Liver (tissue), 9 donors: ENCODE measurements around the gene MCF2L. TPM values are rescaled to one million over a fixed set of nuclear protein-coding genes. Genes with fewer than 3 reads are reported as not detected.

Source experiments
- DNase-seq: peaks from one replicate; pipeline ENCODE4 v3.0.0-alpha.2; 2017; ENCODE audit warnings: low spot score
- H3K27ac ChIP-seq, 2 donors: one replicate each; pipeline ENCODE4 v1.7.0; 2013; ENCODE audit warnings: inconsistent platforms in 2 of 2, low read length in 2 of 2, control low read depth in 1 of 2, low read depth in 1 of 2, mild to moderate bottlenecking in 1 of 2
- H3K27me3 ChIP-seq, 4 donors: one replicate each; pipeline versions ENCODE4 v1.6.1 to v1.7.0; 2013; ENCODE audit warnings: low read length in 3 of 4, inconsistent platforms in 1 of 4, mild to moderate bottlenecking in 1 of 4, moderate library complexity in 1 of 4; ENCODE audit not compliant: control insufficient read depth in 4 of 4, insufficient read depth in 4 of 4
- H3K36me3 ChIP-seq, 4 donors: one replicate each; pipeline versions ENCODE4 v1.6.1 to v1.7.0; 2013; ENCODE audit warnings: low read length in 3 of 4, mild to moderate bottlenecking in 3 of 4, low read depth in 1 of 4, moderate library complexity in 1 of 4; ENCODE audit not compliant: control insufficient read depth in 4 of 4, insufficient read depth in 3 of 4
- H3K4me1 ChIP-seq, 4 donors: one replicate each; pipeline versions ENCODE4 v1.6.1 to v1.7.0; 2013; ENCODE audit warnings: low read length in 3 of 4, mild to moderate bottlenecking in 3 of 4, moderate library complexity in 1 of 4; ENCODE audit not compliant: control insufficient read depth in 4 of 4, insufficient read depth in 4 of 4
- H3K4me3 ChIP-seq, 3 donors: one replicate each; pipeline versions ENCODE4 v1.6.1 to v1.7.0; 2013; ENCODE audit warnings: low read length in 3 of 3, control low read depth in 1 of 3, low read depth in 1 of 3, mild to moderate bottlenecking in 1 of 3
- H3K9ac ChIP-seq, 2 donors: one replicate each; pipeline ENCODE4 v1.7.0; 2013; ENCODE audit warnings: low read length in 2 of 2, mild to moderate bottlenecking in 2 of 2, moderate library complexity in 2 of 2, control low read depth in 1 of 2, low read depth in 1 of 2
- H3K9me3 ChIP-seq, 4 donors: one replicate each; pipeline versions ENCODE4 v1.6.1 to v1.7.0; 2013; ENCODE audit warnings: low read length in 3 of 4; ENCODE audit not compliant: control insufficient read depth in 4 of 4
- EGR1 ChIP-seq, 2 donors: IDR thresholded peaks; 2 replicates each; pipeline ENCODE4 v1.6.1; 2016 to 2018; ENCODE audit warnings: antibody characterized with exemption in 2 of 2, low read depth in 2 of 2
- FOXA1 ChIP-seq: IDR thresholded peaks from 2 replicates; pipeline ENCODE4 v1.6.1; 2016; ENCODE audit warnings: antibody characterized with exemption
- GABPA ChIP-seq, 2 donors: IDR thresholded peaks in 1 of 2; conservative IDR thresholded peaks in 1 of 2; 2 replicates each; pipeline ENCODE4 v1.6.1; 2016; ENCODE audit warnings: antibody characterized with exemption in 2 of 2, mild to moderate bottlenecking in 1 of 2, moderate library complexity in 1 of 2
- HNF4A ChIP-seq, 2 donors: conservative IDR thresholded peaks; 2 replicates each; pipeline ENCODE4 v1.6.1; 2016; ENCODE audit warnings: antibody characterized with exemption in 2 of 2, mild to moderate bottlenecking in 2 of 2
- JUND ChIP-seq, 2 donors: IDR thresholded peaks; 2 replicates each; pipeline ENCODE4 v1.6.1; 2016; ENCODE audit warnings: antibody characterized with exemption in 2 of 2
- NR2F2 ChIP-seq: IDR thresholded peaks from 2 replicates; pipeline ENCODE4 v1.6.1; 2016; ENCODE audit warnings: antibody characterized with exemption
- RXRA ChIP-seq, 2 donors: IDR thresholded peaks; 2 replicates each; pipeline ENCODE4 v1.6.1; 2017 to 2018; ENCODE audit warnings: antibody characterized with exemption in 2 of 2, mild to moderate bottlenecking in 1 of 2
- TAF1 ChIP-seq: conservative IDR thresholded peaks from 2 replicates; pipeline ENCODE4 v1.6.1; 2016; ENCODE audit warnings: antibody characterized with exemption, mild to moderate bottlenecking
- WGBS: extraction: QIAGEN DNeasy Blood & Tissue Kit; methylation state at CpG from one replicate; pipeline ENCODE4 v1.1.7; 2013; 5-methylcytosine and 5-hydroxymethylcytosine counted together
- polyA plus RNA-seq, 2 donors: library from polyadenylated mRNA; stranded (reverse) in 1 of 2; unstranded in 1 of 2; fragments of 200-250 nt in 1 of 2; fragments of >200 nt in 1 of 2; fragmentation: Nextera tagmentation in 1 of 2; extraction: Ambion mirVana in 1 of 2; gene quantifications; one replicate each; pipeline versions ENCODE4 v1.2.1 to v1.2.3, GENCODE V29; 2013 to 2015
- total RNA-seq, 2 donors: library from RNA; depleted of rRNA; stranded (reverse); fragments of >200 nt; gene quantifications; one replicate each; pipeline ENCODE4 v1.2.3, GENCODE V29; 2014
- TF ChIP-seq, protein P1 (sequence below): fragments of 150-350 bp; IDR thresholded peaks from 2 replicates; pipeline ENCODE4 v1.5.1; 2017; ENCODE audit warnings: improper control_type of control experiment, low read depth, low read length; ENCODE audit not compliant: missing input control
- TF ChIP-seq, protein P2 (sequence below): IDR thresholded peaks from 2 replicates; pipeline ENCODE4 v1.6.1; 2016; ENCODE audit warnings: antibody characterized with exemption
- TF ChIP-seq, protein P3 (sequence below): IDR thresholded peaks from 2 replicates; pipeline ENCODE4 v1.6.1; 2016; ENCODE audit warnings: antibody characterized with exemption
- donor health status: healthy.
- donor health status: healthy.
- donor health status: healthy.
- donor health status: healthy.
- donor health status: healthy.

Gene MCF2L
- total and polyA plus RNA-seq, 4 donors, result 2.9 to 12.8 (median 7.1) TPM

DNA sequence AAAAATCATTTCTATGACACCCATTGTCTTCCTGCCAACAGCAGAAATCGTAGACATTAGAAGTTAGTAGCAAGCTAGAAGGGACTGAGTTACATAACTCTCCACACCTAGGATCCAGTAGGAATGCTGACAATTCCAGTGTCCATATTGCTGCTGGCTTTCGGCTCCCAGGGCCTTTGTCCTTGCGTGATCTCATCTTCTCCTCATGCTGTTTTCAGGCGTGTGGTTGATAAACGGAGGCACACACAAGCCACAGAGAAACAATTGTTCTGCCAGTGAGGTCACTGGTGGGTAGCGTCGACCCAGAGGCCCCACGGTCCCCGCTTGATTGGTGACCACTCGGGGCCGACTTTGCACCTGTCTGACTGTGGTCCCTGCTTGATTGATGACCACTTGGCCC lies 104.9 kb downstream of the MCF2L start:
- Histone ChIP-seq H3K4me1 (no peaks in the 10 kb centered on the region), H3K4me3 (no peak overlapping the region), H3K27me3 (no peaks in the 10 kb centered on the region), H3K9me3 (no peaks in the 10 kb centered on the region), H3K36me3 (peaks cover 5 to 40% (median 8%) of the 10 kb centered on the region in 4 donors), H3K9ac (no peak overlapping the region), H3K27ac (no peak overlapping the region)
- TF ChIP-seq NR2F2 (no peak), HNF4A (conservative IDR thresholded peaks at IDR 0.05) (no peak), FOXA1 (no peak), JUND (IDR thresholded peaks at IDR 0.05) (no peak), RXRA (IDR thresholded peaks at IDR 0.05) (no peak), EGR1 (IDR thresholded peaks at IDR 0.05; ENCODE audit: low read depth in 2 of 2) (no peak)
- TF ChIP-seq, protein P1, sequence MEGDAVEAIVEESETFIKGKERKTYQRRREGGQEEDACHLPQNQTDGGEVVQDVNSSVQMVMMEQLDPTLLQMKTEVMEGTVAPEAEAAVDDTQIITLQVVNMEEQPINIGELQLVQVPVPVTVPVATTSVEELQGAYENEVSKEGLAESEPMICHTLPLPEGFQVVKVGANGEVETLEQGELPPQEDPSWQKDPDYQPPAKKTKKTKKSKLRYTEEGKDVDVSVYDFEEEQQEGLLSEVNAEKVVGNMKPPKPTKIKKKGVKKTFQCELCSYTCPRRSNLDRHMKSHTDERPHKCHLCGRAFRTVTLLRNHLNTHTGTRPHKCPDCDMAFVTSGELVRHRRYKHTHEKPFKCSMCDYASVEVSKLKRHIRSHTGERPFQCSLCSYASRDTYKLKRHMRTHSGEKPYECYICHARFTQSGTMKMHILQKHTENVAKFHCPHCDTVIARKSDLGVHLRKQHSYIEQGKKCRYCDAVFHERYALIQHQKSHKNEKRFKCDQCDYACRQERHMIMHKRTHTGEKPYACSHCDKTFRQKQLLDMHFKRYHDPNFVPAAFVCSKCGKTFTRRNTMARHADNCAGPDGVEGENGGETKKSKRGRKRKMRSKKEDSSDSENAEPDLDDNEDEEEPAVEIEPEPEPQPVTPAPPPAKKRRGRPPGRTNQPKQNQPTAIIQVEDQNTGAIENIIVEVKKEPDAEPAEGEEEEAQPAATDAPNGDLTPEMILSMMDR, result no peak
- WGBS, result 97% methylated on average over 11 of the region's 11 CpGs
- no peak for DNase-seq

DNA sequence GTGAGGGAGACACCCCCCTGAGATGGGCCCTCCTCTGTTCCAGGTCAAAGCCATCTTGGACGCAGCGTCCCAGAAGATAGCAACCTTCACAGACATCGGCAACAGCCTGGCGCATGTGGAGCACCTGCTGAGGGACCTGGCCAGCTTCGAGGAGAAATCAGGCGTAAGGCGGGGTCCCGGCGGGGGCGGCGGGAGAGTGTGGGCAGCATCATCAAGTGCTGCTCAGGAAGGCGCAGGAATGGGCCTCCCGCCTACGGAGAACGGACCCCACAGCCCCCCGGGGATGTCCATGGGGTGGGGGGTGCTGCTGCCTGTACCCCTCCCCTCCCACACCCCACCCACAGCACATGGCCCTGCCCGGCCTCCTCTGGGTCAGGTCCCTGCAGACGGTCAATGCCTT lies 105.4 kb downstream of the MCF2L start:
- Histone ChIP-seq H3K27me3 (no peaks in the 10 kb centered on the region), H3K4me3 (no peak overlapping the region), H3K27ac (no peak overlapping the region), H3K4me1 (no peaks in the 10 kb centered on the region), H3K9ac (no peak overlapping the region), H3K36me3 (peaks cover 5 to 45% (median 8%) of the 10 kb centered on the region in 4 donors), H3K9me3 (no peaks in the 10 kb centered on the region)
- TF ChIP-seq, protein P1, result no peak
- TF ChIP-seq EGR1 (IDR thresholded peaks at IDR 0.05; ENCODE audit: low read depth in 2 of 2) (no peak), NR2F2 (no peak), GABPA (IDR thresholded peaks at IDR 0.05 in 1 of 2, conservative IDR thresholded peaks at IDR 0.05 in 1 of 2) (no peak)
- WGBS, result 95% methylated on average over 18 of the region's 18 CpGs
- DNase-seq, result no peak

DNA sequence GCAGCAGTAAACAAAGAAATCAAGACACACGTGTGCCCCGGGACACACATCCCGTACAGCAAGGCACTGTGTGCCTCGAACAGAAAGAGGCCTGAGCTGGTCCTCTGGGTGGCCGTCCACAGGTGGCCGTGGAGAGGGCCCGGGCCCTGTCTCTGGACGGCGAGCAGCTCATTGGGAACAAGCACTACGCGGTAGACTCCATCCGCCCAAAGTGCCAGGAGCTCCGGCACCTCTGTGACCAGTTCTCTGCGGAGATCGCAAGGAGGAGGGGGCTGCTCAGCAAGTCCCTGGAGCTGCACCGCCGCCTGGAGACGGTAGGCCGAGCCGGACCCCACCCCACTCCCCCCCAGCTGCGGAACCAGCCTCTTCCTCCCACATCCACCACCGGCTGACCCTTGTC lies 105.9 kb downstream of the MCF2L start:
- peaks cover 5 to 45% (median 9%) of the 10 kb centered on the region in 4 donors for H3K36me3 ChIP-seq

More for the DNA sequence above, 105.9 kb downstream of the MCF2L start:
- H3K27ac ChIP-seq, result no peak overlapping the region
- H3K27me3 ChIP-seq, result no peaks in the 10 kb centered on the region
- 97% methylated on average over 22 of the region's 22 CpGs for WGBS
- DNase-seq, result no peak
- no peak overlapping the region for H3K9ac ChIP-seq
- H3K9me3 ChIP-seq, result no peaks in the 10 kb centered on the region
- TF ChIP-seq TAF1 (no peak), RXRA (IDR thresholded peaks at IDR 0.05) (no peak), NR2F2 (no peak), HNF4A (conservative IDR thresholded peaks at IDR 0.05) (no peak)
- TF ChIP-seq, protein P2, sequence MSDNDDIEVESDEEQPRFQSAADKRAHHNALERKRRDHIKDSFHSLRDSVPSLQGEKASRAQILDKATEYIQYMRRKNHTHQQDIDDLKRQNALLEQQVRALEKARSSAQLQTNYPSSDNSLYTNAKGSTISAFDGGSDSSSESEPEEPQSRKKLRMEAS, result no peak
- TF ChIP-seq, protein P3, sequence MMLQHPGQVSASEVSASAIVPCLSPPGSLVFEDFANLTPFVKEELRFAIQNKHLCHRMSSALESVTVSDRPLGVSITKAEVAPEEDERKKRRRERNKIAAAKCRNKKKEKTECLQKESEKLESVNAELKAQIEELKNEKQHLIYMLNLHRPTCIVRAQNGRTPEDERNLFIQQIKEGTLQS, result no peak
- no peak overlapping the region for H3K4me3 ChIP-seq
- H3K4me1 ChIP-seq, result no peaks in the 10 kb centered on the region
